GM23248 (cell line): Measurements from ENCODE around the gene ABHD17A.

Experiments
- EZH2 ChIP-seq: fragments of 200-600 bp; sonication (generic); IDR thresholded peaks from 2 replicates; pipeline ENCODE4 v1.6.1; 2018; ENCODE audit warnings: antibody characterized with exemption, mild to moderate bottlenecking; ENCODE audit not compliant: insufficient read depth, poor library complexity, severe bottlenecking
- EZH2phosphoT487 ChIP-seq: fragments of 200-600 bp; sonication (generic); IDR thresholded peaks from 2 replicates; pipeline ENCODE4 v1.6.1; 2018; ENCODE audit warnings: antibody characterized with exemption, moderate library complexity, mild to moderate bottlenecking, low read depth; ENCODE audit not compliant: insufficient read depth

GRCh38 chr19:1830978-1831377, 54.3 kb downstream of the ABHD17A start:
- TF ChIP-seq EZH2phosphoT487 (no peak), EZH2 (no peak)
